HepG2 (cell line): ENCODE results near the gene WDR86. TPM values are rescaled to one million over a fixed set of nuclear protein-coding genes. Genes with fewer than 3 reads are reported as not detected.

ENCODE experiments used
- ATAC-seq: fragments of 200-7000 bp; cut with Tn5 transposase; 3 replicates; pipeline ENCODE4 v1.9.1; 2020; ENCODE audit warnings: mild to moderate bottlenecking, moderate library complexity
- BruUV-seq: library from RNA; stranded (reverse); fragments of 400-500 nt; replicated peaks from 2 replicates; lab custom pipeline; 2021; lab: Mats Ljungman, UMichigan
- CTCF ChIA-PET: fragments of 300-600 bp; formaldehyde crosslinking; extraction: SDS; loops from one replicate; lab custom pipeline; 2021; ENCODE audit warnings: low total read pairs, inconsistent platforms, low intra/inter-chr PET ratio; lab: Yijun Ruan, JAX
- POLR2A ChIA-PET: fragments of 350-600 bp; sonication (Branson Sonifier 250); formaldehyde crosslinking; loops from one replicate; lab custom pipeline; 2020; ENCODE audit warnings: antibody characterized with exemption, inconsistent platforms; lab: Yijun Ruan, JAX
- DNase-seq: peaks from one replicate; pipeline ENCODE4 v3.0.0-alpha.2; 2015; ENCODE audit warnings: low spot score
- FAIRE-seq: peaks from 3 replicates; lab custom pipeline; 2011; peaks lifted over from hg19 to GRCh38; lab: Jason Lieb, UNC
- H2AFZ ChIP-seq: one replicate; pipeline ENCODE4 v1.6.1; 2011; ENCODE audit warnings: low read length, inconsistent platforms
- H3K27ac ChIP-seq: fragments of 300-600 bp; 3 replicates; pipeline ENCODE4 v1.8.0; 2011; ENCODE audit warnings: mixed run types, mild to moderate bottlenecking, mixed read lengths, low read length, inconsistent platforms; ENCODE audit not compliant: insufficient read depth; ENCODE audit errors: extremely low read length
- H3K27me3 ChIP-seq, 2 experiments: fragments of 200-600 bp in 1 of 2; 2 replicates in 1 of 2; 3 replicates in 1 of 2; pipeline versions ENCODE4 v1.6.0 to v1.8.0; 2011; ENCODE audit warnings: low read length in 2 of 2, mild to moderate bottlenecking in 2 of 2, moderate library complexity in 2 of 2, inconsistent platforms in 1 of 2; ENCODE audit not compliant: insufficient read depth in 2 of 2, control insufficient read depth in 1 of 2
- H3K36me3 ChIP-seq, 2 experiments: fragments of 200-600 bp in 1 of 2; replicated peaks in 1 of 2; 2 replicates in 1 of 2; 3 replicates in 1 of 2; pipeline versions ENCODE4 v1.5.1 to v1.8.0; 2011; ENCODE audit warnings: low read length in 2 of 2, inconsistent platforms in 1 of 2; ENCODE audit not compliant: insufficient read depth in 2 of 2, control insufficient read depth in 1 of 2
- H3K4me1 ChIP-seq: 2 replicates; pipeline ENCODE4 v1.5.1; 2012; ENCODE audit warnings: low read length, inconsistent platforms; ENCODE audit not compliant: insufficient read depth
- H3K4me2 ChIP-seq: 2 replicates; pipeline ENCODE4 v1.6.0; 2011; ENCODE audit warnings: low read depth, low read length, inconsistent platforms
- H3K4me3 ChIP-seq, 3 experiments: fragments of 200-600 bp in 1 of 3; sonication (generic), shearing (Covaris generic) in 1 of 3; replicated peaks in 1 of 3; 2 replicates each; pipeline ENCODE4 v1.5.1; 2011 to 2016; ENCODE audit warnings: low read length in 3 of 3, inconsistent platforms in 2 of 3, low read depth in 2 of 3, mild to moderate bottlenecking in 2 of 3, control low read depth in 1 of 3, mixed read lengths in 1 of 3; ENCODE audit not compliant: insufficient read depth in 1 of 3
- H3K79me2 ChIP-seq: one replicate; pipeline ENCODE4 v1.6.1; 2011; ENCODE audit warnings: low read length, inconsistent platforms; ENCODE audit not compliant: insufficient read depth
- H3K9ac ChIP-seq: 2 replicates; pipeline ENCODE4 v1.6.0; 2011; ENCODE audit warnings: mild to moderate bottlenecking, low read depth, low read length, inconsistent platforms; ENCODE audit not compliant: insufficient read depth
- H3K9me3 ChIP-seq: 2 replicates; pipeline ENCODE4 v1.5.1; 2012; ENCODE audit warnings: mild to moderate bottlenecking, low read length
- H4K20me1 ChIP-seq: 2 replicates; pipeline ENCODE4 v1.6.0; 2011; ENCODE audit warnings: inconsistent platforms, mild to moderate bottlenecking, low read length, moderate library complexity; ENCODE audit not compliant: insufficient read depth
- CREM ChIP-seq, 2 experiments: sonication (generic) in 1 of 2; formaldehyde crosslinking in 1 of 2; IDR thresholded peaks; 2 replicates each; pipeline versions ENCODE4 v1.4.0 to v1.6.1; 2016 to 2020; ENCODE audit warnings: antibody characterized with exemption in 1 of 2, mild to moderate bottlenecking in 1 of 2, missing genetic modification reagents in 1 of 2
- GPN1 ChIP-seq: sonication (generic); formaldehyde crosslinking; IDR thresholded peaks from 2 replicates; pipeline ENCODE4 v1.5.1; 2020; ENCODE audit warnings: missing genetic modification reagents, borderline replicate concordance
- HDAC1 ChIP-seq: sonication (generic); formaldehyde crosslinking; IDR thresholded peaks from 2 replicates; pipeline ENCODE4 v1.5.1; 2020; ENCODE audit warnings: mild to moderate bottlenecking, missing genetic modification reagents
- HOXD1 ChIP-seq: sonication (generic); formaldehyde crosslinking; IDR thresholded peaks from 2 replicates; pipeline ENCODE4 v1.5.0; 2020; ENCODE audit warnings: missing genetic modification reagents
- KDM1A ChIP-seq: IDR thresholded peaks from 2 replicates; pipeline ENCODE4 v1.6.1; 2016; ENCODE audit warnings: missing compliant biosample characterization
- KLF9 ChIP-seq: IDR thresholded peaks from 2 replicates; pipeline ENCODE4 v1.6.1; 2016; ENCODE audit warnings: low read depth
- PAX8 ChIP-seq: sonication (generic); formaldehyde crosslinking; IDR thresholded peaks from 2 replicates; pipeline ENCODE4 v1.8.0; 2022; ENCODE audit warnings: mild to moderate bottlenecking, missing genetic modification reagents, borderline replicate concordance
- TAF1 ChIP-seq: sonication (generic); formaldehyde crosslinking; IDR thresholded peaks from 2 replicates; pipeline ENCODE4 v1.4.0; 2020; ENCODE audit warnings: missing genetic modification reagents
- ZNF335 ChIP-seq: sonication (generic); formaldehyde crosslinking; IDR thresholded peaks from 2 replicates; pipeline ENCODE4 v1.4.0; 2020; ENCODE audit warnings: missing genetic modification reagents
- ZNF550 ChIP-seq: sonication (generic); formaldehyde crosslinking; IDR thresholded peaks from 2 replicates; pipeline ENCODE4 v1.4.0; 2020; ENCODE audit warnings: mild to moderate bottlenecking, missing genetic modification reagents, borderline replicate concordance
- WGBS: methylation state at CpG from one replicate; pipeline ENCODE4 v1.1.6; 2017; ENCODE audit warnings: low lambda C conversion rate; 5-methylcytosine and 5-hydroxymethylcytosine counted together
- in situ Hi-C: cut with HindIII; loops from 2 replicates; pipeline ENCODE4 v1.10.0; 2017; ENCODE audit warnings: low pct_unique_long_range_greater_than_20kb; ENCODE audit not compliant: extremely low pct_ligation_motif_present
- intact Hi-C: fragments of 100-400 bp; cut with micrococcal nuclease; formaldehyde crosslinking; loops from one replicate; pipeline ENCODE4 v1.10.0; 2022; ENCODE audit not compliant: unreplicated experiment
- polyA plus RNA-seq, 8 experiments: library from polyadenylated mRNA; depleted of rRNA in 3 of 8; stranded (reverse) in 7 of 8; unstranded in 1 of 8; fragments of >200 nt; fragmentation: Illumina TruSeq in 4 of 8; extraction: Trizol in 4 of 8; gene quantifications; 2 replicates each; pipeline versions ENCODE4 v1.2.1 to v1.2.3, GENCODE V29; 2011 to 2016; ENCODE audit warnings: low read depth in 4 of 8, missing spikeins in 1 of 8, mixed read lengths in 1 of 8; ENCODE audit not compliant: insufficient read depth in 1 of 8
- total RNA-seq, 5 experiments: library from RNA; depleted of rRNA; stranded (reverse); fragments of >200 nt; fragmentation: Illumina TruSeq; extraction: Trizol; gene quantifications; 2 replicates each; pipeline ENCODE4 v1.2.3, GENCODE V29; 2016; ENCODE audit warnings: low read depth in 1 of 5
- TF ChIP-seq, protein P1 (sequence below): sonication (generic); formaldehyde crosslinking; IDR thresholded peaks from 2 replicates; pipeline ENCODE4 v1.8.0; 2022; ENCODE audit warnings: missing genetic modification reagents, low read depth, mild to moderate bottlenecking, borderline replicate concordance
- TF ChIP-seq, protein P2 (sequence below): IDR thresholded peaks from 2 replicates; pipeline ENCODE4 v1.6.1; 2016; ENCODE audit warnings: mild to moderate bottlenecking, missing biosample characterization, missing genetic modification reagents
- TF ChIP-seq, protein P3 (sequence below): IDR thresholded peaks from 2 replicates; pipeline ENCODE4 v1.6.1; 2012; ENCODE audit warnings: low read depth, low read length, improper control_type of control experiment

Gene WDR86
- total and polyA plus RNA-seq, 2 of the 13 experiments (the other 11 are each of a cell fraction or from before 2014, with no cell fraction given) = 0.11 to 2.9 TPM

DNA sequence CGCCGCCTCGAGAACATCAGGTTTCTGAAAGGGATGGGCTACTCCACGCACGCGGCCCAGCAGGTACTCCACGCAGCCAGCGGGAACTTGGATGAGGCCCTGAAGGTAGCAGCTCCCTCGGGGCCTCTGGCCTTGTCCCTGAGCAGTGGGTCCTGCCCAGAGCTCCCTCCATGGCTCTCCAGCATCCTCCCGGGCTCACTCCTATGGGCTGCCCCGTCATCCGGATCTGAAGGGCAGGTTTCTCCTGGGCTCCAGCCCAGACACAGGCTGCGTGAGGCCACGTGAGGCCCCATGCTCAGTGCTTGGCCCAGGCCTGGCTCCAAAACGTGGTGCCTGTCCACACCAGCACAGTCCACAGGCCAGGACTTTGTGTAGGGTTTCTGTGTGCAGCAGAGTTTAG is 35.7 kb downstream of the WDR86 start:
- TF ChIP-seq CREM (IDR thresholded peaks at IDR 0.05) (no peak), CREM (CRISPR knock-in tag; IDR thresholded peaks at IDR 0.05) (no peak), KDM1A (CRISPR knock-in tag) (no peak), HOXD1 (CRISPR knock-in tag) (no peak), KLF9 (no peak), HDAC1 (no peak), GPN1 (CRISPR knock-in tag) (no peak), PAX8 (CRISPR knock-in tag) (no peak), ZNF335 (CRISPR knock-in tag) (no peak), TAF1 (CRISPR knock-in tag) (no peak), ZNF550 (no peak)
- TF ChIP-seq, protein P1, sequence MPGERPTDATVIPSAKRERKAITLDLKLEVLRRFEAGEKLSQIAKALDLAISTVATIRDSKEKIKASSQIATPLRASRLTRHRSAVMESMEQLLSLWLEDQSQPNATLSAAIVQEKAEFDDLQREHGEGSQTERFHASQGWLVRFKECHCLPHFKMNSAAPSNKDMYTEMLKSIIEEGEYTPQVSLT (CRISPR knock-in tag) = no peak
- TF ChIP-seq, protein P2, sequence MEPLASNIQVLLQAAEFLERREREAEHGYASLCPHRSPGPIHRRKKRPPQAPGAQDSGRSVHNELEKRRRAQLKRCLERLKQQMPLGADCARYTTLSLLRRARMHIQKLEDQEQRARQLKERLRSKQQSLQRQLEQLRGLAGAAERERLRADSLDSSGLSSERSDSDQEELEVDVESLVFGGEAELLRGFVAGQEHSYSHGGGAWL (CRISPR knock-in tag) = no peak
- TF ChIP-seq, protein P3, sequence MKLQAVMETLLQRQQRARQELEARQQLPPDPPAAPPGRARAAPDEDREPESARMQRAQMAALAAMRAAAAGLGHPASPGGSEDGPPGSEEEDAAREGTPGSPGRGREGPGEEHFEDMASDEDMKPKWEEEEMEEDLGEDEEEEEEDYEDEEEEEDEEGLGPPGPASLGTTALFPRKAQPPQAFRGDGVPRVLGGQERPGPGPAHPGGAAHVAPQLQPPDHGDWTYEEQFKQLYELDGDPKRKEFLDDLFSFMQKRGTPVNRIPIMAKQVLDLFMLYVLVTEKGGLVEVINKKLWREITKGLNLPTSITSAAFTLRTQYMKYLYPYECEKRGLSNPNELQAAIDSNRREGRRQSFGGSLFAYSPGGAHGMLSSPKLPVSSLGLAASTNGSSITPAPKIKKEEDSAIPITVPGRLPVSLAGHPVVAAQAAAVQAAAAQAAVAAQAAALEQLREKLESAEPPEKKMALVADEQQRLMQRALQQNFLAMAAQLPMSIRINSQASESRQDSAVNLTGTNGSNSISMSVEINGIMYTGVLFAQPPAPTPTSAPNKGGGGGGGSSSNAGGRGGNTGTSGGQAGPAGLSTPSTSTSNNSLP = no peak
- 93% methylated on average over 14 of the region's 15 CpGs for WGBS
- in situ Hi-C loops (no loop called here), intact Hi-C loops (no loop called here)
- Histone ChIP-seq H3K36me3 (peaks cover 5 to 41% of the 10 kb centered on the region in 2 experiments; a peak in 4 of 5 replicates), H2AFZ (no peak overlapping the region), H3K27ac (no peak overlapping the region), H3K9ac (no peak overlapping the region), H3K79me2 (no peaks in the 10 kb centered on the region), H3K4me3 (no peak overlapping the region), H3K9me3 (no peaks in the 10 kb centered on the region), H3K4me2 (no peak overlapping the region), H3K4me1 (no peaks in the 10 kb centered on the region), H4K20me1 (no peaks in the 10 kb centered on the region), H3K27me3 (no peaks in the 10 kb centered on the region)
- FAIRE-seq (no peak), DNase-seq (no peak), ATAC-seq (no peak)
- ChIA-PET POLR2A (no interaction called here), CTCF (no interaction called here)
- no TSS peak for BruUV-seq
